Dedifferentiated amniotic fluid mesenchymal stem cell (primary cell): Measurements from ENCODE around the gene LSM14B.
"Not testable (repeated sequence)": the region's sequence is repeated elsewhere in the genome, so short reads cannot be mapped to it uniquely, and the experiment has no call there.

Experiments
- DNase-seq: peaks from one replicate; pipeline ENCODE4 v3.0.0-alpha.2; 2016; ENCODE audit errors: extremely low spot score

The LSM14B gene

DNA sequence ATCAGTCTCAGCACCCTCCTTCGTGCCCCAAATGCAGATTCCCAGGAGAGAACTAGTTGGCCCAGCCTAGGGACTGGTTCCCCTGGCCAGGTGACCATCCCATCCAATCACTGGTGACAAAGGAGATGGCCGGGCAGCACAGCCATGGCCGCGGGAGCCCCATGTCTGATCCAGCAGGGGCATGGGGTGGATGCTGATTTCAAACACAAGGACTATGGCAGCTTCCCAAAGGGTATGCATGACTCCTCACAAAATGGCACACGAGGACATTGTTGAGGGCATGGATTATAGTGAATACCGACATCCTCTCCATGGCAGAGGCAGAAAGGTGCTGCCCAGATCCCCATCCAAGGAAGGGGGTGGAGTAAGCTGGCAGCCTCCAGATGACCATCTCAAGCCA is 9.9 kb upstream of the LSM14B start:
- DNase-seq = no peak

- DNase-seq = no peak
Observed at GRCh38 chr20:62114894-62115293, 7.4 kb upstream of the LSM14B start.

DNA sequence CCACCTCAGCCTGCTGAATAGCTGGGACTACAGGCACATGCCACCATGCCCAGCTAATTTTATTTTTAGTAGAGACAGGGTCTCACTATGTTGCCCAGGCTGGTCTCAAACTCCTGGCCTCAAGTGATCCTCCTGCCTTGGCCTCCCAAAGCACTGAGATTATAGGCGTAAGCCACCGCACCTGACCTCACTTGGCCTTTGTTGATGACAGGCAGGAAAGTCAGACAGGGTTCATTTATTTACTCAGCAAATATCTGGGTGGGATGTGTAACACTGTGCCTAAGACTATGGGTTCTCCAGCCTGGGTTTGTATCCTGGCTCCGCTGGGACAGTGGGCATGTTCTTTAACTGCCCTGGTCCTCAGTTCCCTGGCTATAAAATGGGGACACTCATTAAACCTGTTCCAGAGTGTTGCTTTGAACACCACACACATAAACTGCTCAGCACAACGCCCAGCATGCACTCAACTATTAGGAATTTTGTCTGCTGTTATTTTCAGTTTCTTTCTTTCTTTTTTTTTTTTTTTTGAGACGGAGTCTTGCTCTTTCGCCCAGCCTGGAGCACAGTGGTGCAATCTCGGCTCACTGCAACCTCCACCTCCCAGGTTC is 6.4 kb upstream of the LSM14B start:
- not testable (repeated sequence) for DNase-seq

DNA sequence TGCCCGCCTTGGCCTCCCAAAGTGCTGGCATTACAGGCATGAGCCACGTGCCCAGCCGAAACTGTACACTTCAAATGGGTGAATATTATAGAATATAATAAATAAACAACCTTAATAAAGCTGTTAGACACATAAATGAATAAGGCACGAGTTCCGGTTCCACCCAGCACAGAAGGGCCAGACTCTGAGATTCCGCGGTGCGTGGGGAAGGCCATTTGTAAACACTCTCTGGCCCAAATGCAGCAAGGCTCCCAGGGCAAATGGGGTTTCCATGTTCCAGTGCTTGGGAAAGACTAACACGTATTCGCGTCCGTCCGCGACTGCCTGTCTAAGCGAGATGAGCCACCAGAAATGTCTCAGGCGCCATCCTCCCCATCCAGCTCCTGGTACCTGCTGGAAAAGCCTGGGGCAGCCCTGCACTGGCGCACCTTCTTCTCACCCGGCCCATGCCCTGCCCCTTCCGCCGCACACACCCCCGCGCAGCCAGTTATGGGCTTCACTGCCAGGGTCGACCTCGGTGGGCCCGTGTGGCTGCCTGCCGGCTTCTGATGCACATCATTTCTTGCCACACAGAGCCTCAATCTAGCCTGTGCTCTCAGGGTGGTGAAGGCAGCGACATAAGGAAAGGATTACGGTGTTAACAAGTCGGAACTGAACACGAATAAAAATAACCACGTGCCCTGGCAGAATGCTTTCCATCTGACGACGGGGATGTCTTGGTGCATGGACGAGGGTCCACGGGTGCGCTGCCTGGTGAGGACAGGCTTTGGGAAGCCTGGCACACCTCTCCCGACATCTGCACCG is 5.5 kb upstream of the LSM14B start:
- DNase-seq = no peak

- no peak for DNase-seq
Observed at GRCh38 chr20:62117362-62117646, 5.0 kb upstream of the LSM14B start.

DNA sequence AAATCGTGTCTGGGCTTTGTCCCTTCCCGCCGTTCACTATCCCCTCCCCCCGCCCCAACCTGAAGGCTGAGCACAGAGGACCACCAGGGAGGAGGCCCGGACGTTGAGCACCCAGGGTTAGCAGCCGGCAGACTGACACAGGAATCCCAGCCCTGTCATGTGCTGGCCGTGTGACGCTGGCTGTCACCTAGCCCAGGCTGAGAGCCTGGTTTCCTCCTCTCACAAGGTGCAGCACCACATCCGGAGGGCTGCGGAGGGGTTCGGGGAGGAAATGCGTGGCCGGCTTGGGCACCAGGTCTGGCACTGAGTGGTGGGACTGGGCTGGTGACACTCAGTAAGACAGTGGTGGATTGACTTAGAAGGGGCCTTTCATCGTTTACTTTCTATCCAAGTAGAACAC is 4.6 kb upstream of the LSM14B start:
- no peak for DNase-seq

- no peak for DNase-seq
Observed at GRCh38 chr20:62118113-62119043, 3.9 kb upstream of the LSM14B start.

DNA sequence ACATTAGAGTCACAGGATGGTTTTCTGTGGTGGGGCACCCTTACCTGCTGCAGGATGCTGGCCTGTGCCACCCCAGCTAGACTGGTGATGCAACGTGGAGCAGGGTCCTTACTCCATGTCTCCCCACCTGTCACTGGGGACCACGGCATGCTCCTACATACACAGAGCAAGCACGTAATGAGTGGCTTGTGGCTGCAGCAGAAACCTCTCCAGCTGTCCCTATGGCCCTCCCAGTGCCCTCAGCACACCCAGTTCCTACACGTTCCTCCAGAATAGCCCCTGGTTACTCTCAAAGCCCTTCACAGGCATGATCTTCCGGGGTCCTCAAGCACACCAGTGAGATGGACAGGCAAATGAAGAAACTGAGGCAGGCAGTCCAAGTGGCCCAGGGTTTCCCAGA is 3.2 kb upstream of the LSM14B start:
- no peak for DNase-seq

DNA sequence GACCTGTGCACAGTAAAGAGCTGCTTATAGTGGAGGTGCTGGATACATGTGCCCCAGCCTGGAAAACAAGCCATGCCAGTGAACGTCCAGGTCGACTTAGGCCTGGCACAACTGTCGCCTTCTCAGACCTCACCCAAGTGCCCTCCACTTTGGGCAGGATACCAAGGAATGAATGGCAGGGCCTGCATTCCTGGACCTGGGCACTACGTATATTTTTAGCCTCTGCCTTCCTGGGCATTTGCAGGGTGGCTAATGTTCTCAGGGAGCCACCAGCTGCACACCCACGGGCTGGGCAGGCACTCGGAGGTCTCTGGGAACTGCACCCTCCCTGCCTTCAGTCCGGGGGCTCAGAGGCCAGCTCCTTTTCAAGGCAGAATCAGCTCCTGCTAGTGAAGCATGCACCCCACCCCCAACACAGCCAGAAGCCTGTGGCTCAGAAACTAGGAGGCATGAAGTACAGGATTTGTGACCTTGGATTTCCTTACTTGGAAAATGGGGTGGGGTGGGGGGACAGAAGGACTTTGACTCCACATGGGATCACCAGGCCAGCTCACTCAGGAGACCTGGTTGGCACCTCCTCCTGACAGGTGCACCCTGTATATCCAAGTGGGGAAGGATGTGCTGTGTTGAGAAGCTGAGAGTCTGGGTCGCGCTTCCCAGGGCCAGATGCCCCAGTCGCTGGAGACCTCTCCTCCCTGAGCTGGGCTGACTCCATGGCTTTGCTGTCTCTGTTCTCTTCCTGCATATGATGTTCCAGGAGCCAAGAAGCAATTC is 2.5 kb upstream of the LSM14B start:
- DNase-seq = no peak

DNA sequence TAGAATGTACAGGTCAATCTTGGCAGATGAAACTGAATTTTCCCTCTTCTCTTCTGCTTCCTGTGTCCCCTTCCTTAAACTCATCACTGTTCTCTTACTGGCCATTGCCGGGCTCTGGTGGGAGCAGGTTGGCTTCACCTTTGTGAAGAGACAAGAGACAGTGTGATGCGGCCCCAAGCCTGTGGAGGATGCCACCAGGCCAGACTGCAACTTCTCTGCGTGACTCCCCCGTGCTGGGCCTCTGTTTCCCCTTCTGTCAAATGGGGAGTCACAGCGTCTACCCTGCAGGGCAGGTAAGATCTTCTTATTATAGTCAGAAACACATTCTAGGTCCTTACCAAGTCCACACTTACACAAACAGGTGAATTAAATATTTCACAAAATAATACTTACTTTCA is 1.9 kb upstream of the LSM14B start:
- DNase-seq = no peak

DNA sequence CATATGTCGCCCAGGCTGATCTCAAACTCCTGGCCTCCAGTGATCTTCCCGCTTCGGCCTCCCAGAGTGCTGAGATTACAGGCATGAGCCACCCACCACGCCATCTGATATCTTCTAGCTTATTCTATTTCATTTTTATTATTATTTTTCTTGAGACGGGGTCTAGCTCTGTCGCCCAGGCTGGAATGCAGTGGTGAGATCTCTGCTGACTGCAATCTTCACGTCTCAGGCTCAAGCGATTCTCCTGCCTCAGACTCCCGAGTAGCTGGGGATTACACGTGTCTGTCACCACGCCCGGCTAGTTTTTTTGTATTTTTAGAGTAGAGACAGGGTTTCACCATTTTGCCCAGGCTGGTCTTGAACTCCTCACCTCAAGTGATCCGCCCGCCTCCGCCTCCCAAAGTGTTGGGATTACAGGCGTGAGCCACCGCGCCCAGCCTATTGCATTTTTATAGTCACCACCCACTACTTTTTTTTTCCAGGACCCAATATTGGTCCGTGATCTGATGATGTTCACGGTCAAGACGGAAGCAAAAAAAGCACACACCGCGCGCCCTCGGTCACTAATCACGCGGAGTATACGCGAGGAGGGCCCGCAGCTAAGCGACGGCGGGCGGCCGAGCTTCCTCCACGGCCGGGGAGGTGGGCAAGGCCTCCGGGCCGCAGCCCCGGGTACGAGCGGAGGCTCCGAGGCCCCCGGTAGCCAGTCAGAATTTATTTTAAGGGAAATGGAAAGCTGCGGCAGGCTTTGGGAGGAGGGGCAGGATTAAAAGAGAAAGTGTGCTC is 1.1 kb upstream of the LSM14B start:
- DNase-seq = no peak

GRCh38 chr20:62122654-62123449 is 577 bp downstream of the LSM14B start:
- DNase-seq = no peak

- DNase-seq = no peak
Observed at GRCh38 chr20:62123450-62124118, 1.3 kb downstream of the LSM14B start.

GRCh38 chr20:62126141-62126540 is 3.9 kb downstream of the LSM14B start:
- DNase-seq = no peak

DNA sequence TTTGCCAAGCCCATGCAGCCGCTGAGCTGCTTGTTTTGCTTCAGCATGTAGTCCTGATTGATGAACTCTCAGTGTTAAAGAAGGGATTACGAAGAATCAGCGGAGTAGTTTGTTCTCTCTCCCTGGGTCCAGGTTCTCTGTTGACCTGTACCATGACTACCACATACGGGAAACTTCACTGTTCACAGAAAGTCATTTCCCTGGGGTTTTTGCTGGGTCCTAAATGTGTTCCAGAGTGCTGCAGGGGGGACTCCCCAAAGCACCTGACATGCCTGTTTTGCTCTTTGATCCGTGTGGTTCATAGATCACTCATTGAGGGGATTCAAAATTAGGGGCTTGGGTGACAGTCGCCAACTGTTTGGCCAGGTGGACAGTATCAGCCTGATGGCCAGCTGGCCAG is 5.5 kb downstream of the LSM14B start:
- DNase-seq = no peak

GRCh38 chr20:62128502-62128901 is 6.2 kb downstream of the LSM14B start:
- DNase-seq = no peak

DNA sequence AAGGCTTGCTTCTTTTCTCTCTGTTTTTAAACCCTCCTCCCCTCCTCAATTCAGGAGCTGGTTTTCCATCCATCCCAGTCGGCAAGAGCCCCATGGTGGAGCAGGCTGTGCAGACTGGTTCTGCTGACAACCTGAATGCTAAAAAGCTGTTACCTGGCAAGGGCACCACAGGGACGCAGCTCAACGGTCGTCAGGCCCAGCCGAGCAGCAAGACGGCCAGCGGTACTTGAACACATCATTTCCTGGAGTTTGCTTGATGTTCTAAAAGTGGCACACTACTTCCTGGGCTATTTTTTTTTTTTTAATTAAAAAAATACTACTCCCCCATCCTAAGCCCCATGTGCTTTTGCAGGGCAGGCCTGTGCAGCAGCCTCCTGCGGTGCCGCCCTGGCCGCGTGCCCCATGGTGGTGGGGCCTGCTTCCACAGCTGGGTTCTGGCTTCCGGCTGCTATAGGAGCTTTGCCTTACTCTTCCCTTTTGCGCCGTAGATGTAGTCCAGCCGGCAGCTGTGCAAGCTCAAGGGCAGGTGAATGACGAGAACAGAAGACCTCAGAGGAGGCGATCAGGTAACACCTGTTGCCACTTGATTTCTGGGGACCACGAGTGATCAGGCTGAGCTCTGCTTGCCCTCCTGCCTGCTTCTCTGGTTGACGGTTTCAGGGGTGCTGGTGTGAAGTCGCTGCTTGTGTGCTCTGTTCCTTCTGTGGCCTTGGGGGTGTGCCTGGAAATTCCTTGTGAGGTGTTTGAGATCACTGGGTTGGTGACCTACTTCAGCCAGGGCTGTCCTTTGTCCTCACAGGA is 7.7 kb downstream of the LSM14B start:
- no peak for DNase-seq

DNA sequence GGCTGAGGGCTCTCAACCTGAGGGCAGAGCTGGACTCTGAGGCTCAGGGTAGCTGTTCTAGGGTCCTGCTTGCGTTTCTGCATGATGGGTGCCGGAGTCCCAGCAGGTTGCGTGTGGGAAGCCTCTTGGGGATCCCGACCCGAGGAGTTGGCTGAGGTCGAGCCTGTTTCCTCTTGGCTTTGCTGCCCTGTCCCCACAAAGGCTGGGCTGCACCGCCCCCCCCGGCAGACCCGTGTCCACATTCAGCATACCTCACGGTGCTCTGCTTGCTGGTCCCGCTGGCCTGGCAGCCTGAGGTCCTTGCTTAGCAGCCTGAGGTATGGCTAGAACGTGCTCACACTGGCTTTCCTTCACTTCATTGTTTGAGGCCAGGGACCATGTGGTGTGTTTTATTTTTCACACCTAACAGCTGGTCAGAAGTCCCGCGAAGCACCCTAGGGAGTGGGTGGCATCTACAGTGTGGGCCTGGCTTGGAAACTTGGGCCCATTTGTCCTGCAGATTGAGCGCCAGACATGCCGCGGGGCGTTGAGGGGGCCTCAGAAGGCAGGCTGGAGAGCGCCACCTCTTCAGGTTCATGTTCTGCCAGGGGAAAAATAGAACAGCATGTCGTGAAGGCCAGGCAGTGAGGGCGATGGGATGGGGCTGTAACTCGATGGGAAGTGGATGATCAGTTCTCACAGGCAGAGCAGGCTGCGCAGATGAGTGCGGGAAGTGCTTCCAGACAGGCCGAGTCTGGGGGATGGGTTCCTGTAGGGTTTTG is 9.5 kb downstream of the LSM14B start:
- DNase-seq = no peak
